ENCODE results near the gene CST6. TPM values are rescaled to one million over a fixed set of nuclear protein-coding genes. Genes with fewer than 3 reads are reported as not detected.

The CST6 gene
- polyA plus RNA-seq, 2 of the 4 experiments (the other 2 are of a cell fraction): not detected

GRCh38 chr11:66044757-66045156, 32.9 kb downstream of the CST6 start:
- Histone ChIP-seq H3K4me2 (peak overlapping the region; percentile 59), H3K4me3 (no peak overlapping the region), H3K4me1 (peaks cover 9% of the 10 kb centered on the region; the same call in 1 of the 3 replicates), H3K9me3 (no peaks in the 10 kb centered on the region), H3K27ac (no peak overlapping the region; a peak in 1 of 6 replicates)
- ATAC-seq (peak; percentile 4 to 30; a peak in 5 of 6 replicates), DNase-seq (ENCODE audit: low read depth in 1 of 2, low spot score in 1 of 2) (no peak), FAIRE-seq (no peak)
- ChIA-PET CTCF (interaction anchor here (0.6 to 15.8 kb wide), 39 partner anchors 9 to 1070 kb away, joined by 3 to 188 read pairs (median 5); partner anchors contain the start of genes BANF1, CATSPER1, CST6 and FIBP), POLR2A (interaction anchor here (0.6 to 1.2 kb wide), 2 partner anchors 22 to 26 kb away, joined by 3 to 4 read pairs; no protein-coding TSS in a partner anchor)
- no peak for TF ChIP-seq CBX2 (IDR thresholded peaks at IDR 0.05; ENCODE audit: borderline replicate concordance, low read depth)
- TF ChIP-seq EHMT2 (IDR thresholded peaks at IDR 0.05; ENCODE audit: low read depth): no peak
- no peak for TF ChIP-seq KDM5A (IDR thresholded peaks at IDR 0.05)
- TF ChIP-seq MAZ (IDR thresholded peaks at IDR 0.05; ENCODE audit: borderline replicate concordance, low read depth, low read length): no peak
- TF ChIP-seq CHD2 (IDR thresholded peaks at IDR 0.05; ENCODE audit: low read length, partially characterized antibody): no peak
- no peak for TF ChIP-seq PBX3 (IDR thresholded peaks at IDR 0.05)
- no peak for TF ChIP-seq RCOR1 (IDR thresholded peaks at IDR 0.05; ENCODE audit: low read depth, low read length)
- TF ChIP-seq PHF8 (IDR thresholded peaks at IDR 0.05; ENCODE audit: borderline replicate concordance, low read depth): no peak
- TF ChIP-seq ZSCAN20 (CRISPR knock-in tag; IDR thresholded peaks at IDR 0.05): no peak
- TF ChIP-seq CHD4 (IDR thresholded peaks at IDR 0.05; ENCODE audit: borderline replicate concordance): no peak
- TF ChIP-seq BHLHE40 (IDR thresholded peaks at IDR 0.05; ENCODE audit: low read depth, low read length): no peak
- no peak for TF ChIP-seq ELK1 (IDR thresholded peaks at IDR 0.05; ENCODE audit: low read depth, low read length)
- TF ChIP-seq RNF2 (IDR thresholded peaks at IDR 0.05; ENCODE audit: borderline replicate concordance, low read depth): no peak
- TF ChIP-seq HDAC2 (IDR thresholded peaks at IDR 0.05): no peak
- no peak for TF ChIP-seq HMGXB4 (CRISPR knock-in tag; IDR thresholded peaks at IDR 0.05; ENCODE audit: borderline replicate concordance)
- TF ChIP-seq RFX5 (IDR thresholded peaks at IDR 0.05): no peak
- no peak for TF ChIP-seq HEYL (CRISPR knock-in tag; IDR thresholded peaks at IDR 0.05)
- TF ChIP-seq, protein P1, sequence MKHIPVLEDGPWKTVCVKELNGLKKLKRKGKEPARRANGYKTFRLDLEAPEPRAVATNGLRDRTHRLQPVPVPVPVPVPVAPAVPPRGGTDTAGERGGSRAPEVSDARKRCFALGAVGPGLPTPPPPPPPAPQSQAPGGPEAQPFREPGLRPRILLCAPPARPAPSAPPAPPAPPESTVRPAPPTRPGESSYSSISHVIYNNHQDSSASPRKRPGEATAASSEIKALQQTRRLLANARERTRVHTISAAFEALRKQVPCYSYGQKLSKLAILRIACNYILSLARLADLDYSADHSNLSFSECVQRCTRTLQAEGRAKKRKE (CRISPR knock-in tag; IDR thresholded peaks at IDR 0.05; ENCODE audit: low read depth): no peak
- TF ChIP-seq KDM1A (IDR thresholded peaks at IDR 0.05; ENCODE audit: low read depth): no peak
- no peak for TF ChIP-seq HES2 (IDR thresholded peaks at IDR 0.05)
- 14% methylated on average over 6 of the region's 6 CpGs for WGBS (ENCODE audit: missing lambda C conversion rate)

DNA sequence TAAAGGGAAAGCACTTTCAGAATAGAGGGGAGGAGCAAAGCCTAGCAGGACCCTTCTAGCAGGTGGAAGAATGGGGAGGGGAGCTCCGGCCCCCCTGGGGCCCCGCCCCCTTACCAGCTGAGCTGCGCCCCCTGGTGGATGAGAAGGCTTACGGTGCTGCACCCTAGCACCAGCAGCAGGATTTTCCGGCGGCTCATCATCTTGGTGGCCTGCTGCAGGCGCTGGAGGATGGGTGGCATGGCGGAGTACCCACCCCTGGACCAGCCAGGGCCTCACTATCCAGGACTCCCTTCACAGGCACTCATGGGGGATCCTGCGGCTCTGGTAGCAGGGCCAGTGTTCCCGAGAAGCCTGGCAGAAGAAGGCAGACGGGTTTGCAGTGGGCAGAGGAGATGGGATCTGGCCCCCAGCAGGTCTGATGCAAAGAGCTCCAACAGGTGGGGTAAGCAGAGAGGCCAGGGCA, 33.4 kb downstream of the CST6 start:
- 25% methylated on average over 5 of the region's 11 CpGs for WGBS (ENCODE audit: missing lambda C conversion rate)
- H3K4me1 ChIP-seq: peaks cover 9% of the 10 kb centered on the region; the same call in 1 of the 3 replicates
- TF ChIP-seq SMC3 (IDR thresholded peaks at IDR 0.05): peak; percentile 66
- TF ChIP-seq HEYL (CRISPR knock-in tag; IDR thresholded peaks at IDR 0.05): no peak
- TF ChIP-seq MAZ (IDR thresholded peaks at IDR 0.05; ENCODE audit: borderline replicate concordance, low read depth, low read length): peak; percentile 92; the same call in 1 of the 2 replicates
- no peak for TF ChIP-seq MAFK (IDR thresholded peaks at IDR 0.05; ENCODE audit: partially characterized antibody)
- TF ChIP-seq TP53 (CRISPR knock-in tag; IDR thresholded peaks at IDR 0.05): no peak
- peak; percentile 88 for TF ChIP-seq CTCF (IDR thresholded peaks at IDR 0.05)
- peak; percentile 48 to 52 for TF ChIP-seq RAD21 (conservative IDR thresholded peaks at IDR 0.05 in 1 of 2, IDR thresholded peaks at IDR 0.05 in 1 of 2)
- POLR2A ChIA-PET: interaction anchor here (0.6 to 1.2 kb wide), 2 partner anchors 23 to 26 kb away, joined by 3 to 4 read pairs; no protein-coding TSS in a partner anchor
- DNase-seq (ENCODE audit: low read depth in 1 of 2, low spot score in 1 of 2) (peak; percentile 87 to 95), FAIRE-seq (no peak), ATAC-seq (peak; percentile 86 to 96)
- CTCF ChIA-PET: interaction anchor here (0.6 to 15.8 kb wide), 46 partner anchors 9 to 1071 kb away, joined by 3 to 188 read pairs (median 4); partner anchors contain the start of genes BANF1, CATSPER1, CST6 and FIBP
- peak overlapping the region; percentile 46 to 75; a peak in 3 of 6 replicates for H3K27ac ChIP-seq
- H3K4me3 ChIP-seq: no peak overlapping the region
- H3K9me3 ChIP-seq: no peaks in the 10 kb centered on the region
- peak overlapping the region; percentile 59 for H3K4me2 ChIP-seq

Data from A549 (cell line).